ENCODE results near the gene TENM4. TPM values are rescaled to one million over a fixed set of nuclear protein-coding genes. Genes with fewer than 3 reads are reported as not detected.

The TENM4 gene
- total RNA-seq, 1 experiment from 2014 or later = 25.0 TPM

DNA sequence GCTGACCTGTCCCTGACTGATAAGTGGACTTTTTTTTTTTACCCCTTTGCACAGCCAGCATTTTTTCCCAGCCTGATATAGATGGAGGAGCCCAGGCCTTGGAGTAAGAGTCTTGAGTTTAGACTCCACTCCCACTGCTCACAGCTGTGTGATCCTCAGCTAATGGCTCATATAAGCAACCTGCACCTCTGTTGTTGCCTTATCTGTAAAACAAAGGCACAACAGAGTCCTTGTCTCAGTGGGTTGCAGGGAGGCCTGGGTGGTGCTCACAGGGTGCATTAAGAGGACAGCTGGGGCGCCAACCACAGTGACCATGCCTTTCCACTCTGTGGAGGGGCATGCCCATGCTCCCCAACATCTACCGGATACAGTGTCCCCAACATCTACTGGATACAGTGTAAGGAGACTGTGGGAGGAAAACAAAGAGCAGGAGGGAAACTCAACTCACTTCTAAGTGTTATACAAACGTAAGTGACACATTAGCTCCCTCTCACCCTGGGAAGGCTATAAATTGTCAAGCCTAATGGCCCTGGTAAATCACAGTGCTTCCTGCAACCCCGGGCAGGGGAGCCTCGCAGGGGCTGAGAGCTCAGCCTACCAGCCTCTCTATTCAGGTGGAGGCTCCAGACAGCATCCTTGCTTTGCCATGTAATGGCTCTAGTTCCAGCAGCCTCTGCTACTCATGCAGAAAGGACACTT is 109.5 kb downstream of the TENM4 start:
- Mint-ChIP-seq H3K27me3 (ENCODE audit: low read depth) (no peaks in the 10 kb centered on the region), H3K36me3 (no peaks in the 10 kb centered on the region), H3K4me1 (peaks cover 39% of the 10 kb centered on the region), H3K9me3 (no peaks in the 10 kb centered on the region), H3K27ac (0 out of 2 replicates have a peak overlapping the region, but pooled peaks have one; percentile 44), H3K4me3 (no peak overlapping the region)
- ChIA-PET CTCF (interaction anchor here (0.8 kb wide), 1 partner anchor 69 kb away, joined by 3 read pairs; no protein-coding TSS in a partner anchor), POLR2A (no interaction called here)
- DNase-seq (ENCODE audit: low spot score) (no peak), ATAC-seq (peak; percentile 53)
- TF ChIP-seq FOXJ3 (CRISPR knock-in tag; IDR thresholded peaks at IDR 0.05; ENCODE audit: borderline replicate concordance) = no peak
- TF ChIP-seq, protein P1, sequence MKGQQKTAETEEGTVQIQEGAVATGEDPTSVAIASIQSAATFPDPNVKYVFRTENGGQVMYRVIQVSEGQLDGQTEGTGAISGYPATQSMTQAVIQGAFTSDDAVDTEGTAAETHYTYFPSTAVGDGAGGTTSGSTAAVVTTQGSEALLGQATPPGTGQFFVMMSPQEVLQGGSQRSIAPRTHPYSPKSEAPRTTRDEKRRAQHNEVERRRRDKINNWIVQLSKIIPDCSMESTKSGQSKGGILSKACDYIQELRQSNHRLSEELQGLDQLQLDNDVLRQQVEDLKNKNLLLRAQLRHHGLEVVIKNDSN (CRISPR knock-in tag; IDR thresholded peaks at IDR 0.05) = no peak
- TF ChIP-seq, protein P2, sequence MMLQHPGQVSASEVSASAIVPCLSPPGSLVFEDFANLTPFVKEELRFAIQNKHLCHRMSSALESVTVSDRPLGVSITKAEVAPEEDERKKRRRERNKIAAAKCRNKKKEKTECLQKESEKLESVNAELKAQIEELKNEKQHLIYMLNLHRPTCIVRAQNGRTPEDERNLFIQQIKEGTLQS (CRISPR knock-in tag; conservative IDR thresholded peaks at IDR 0.05) = no peak
- no peak for TF ChIP-seq CBFB (CRISPR knock-in tag; IDR thresholded peaks at IDR 0.05; ENCODE audit: low read depth)
- no peak for TF ChIP-seq CREB1 (CRISPR knock-in tag; IDR thresholded peaks at IDR 0.05)
- TF ChIP-seq, protein P3, sequence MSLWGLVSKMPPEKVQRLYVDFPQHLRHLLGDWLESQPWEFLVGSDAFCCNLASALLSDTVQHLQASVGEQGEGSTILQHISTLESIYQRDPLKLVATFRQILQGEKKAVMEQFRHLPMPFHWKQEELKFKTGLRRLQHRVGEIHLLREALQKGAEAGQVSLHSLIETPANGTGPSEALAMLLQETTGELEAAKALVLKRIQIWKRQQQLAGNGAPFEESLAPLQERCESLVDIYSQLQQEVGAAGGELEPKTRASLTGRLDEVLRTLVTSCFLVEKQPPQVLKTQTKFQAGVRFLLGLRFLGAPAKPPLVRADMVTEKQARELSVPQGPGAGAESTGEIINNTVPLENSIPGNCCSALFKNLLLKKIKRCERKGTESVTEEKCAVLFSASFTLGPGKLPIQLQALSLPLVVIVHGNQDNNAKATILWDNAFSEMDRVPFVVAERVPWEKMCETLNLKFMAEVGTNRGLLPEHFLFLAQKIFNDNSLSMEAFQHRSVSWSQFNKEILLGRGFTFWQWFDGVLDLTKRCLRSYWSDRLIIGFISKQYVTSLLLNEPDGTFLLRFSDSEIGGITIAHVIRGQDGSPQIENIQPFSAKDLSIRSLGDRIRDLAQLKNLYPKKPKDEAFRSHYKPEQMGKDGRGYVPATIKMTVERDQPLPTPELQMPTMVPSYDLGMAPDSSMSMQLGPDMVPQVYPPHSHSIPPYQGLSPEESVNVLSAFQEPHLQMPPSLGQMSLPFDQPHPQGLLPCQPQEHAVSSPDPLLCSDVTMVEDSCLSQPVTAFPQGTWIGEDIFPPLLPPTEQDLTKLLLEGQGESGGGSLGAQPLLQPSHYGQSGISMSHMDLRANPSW (CRISPR knock-in tag; conservative IDR thresholded peaks at IDR 0.05; ENCODE audit: low read depth) = no peak
- TF ChIP-seq KAT7 (CRISPR knock-in tag; IDR thresholded peaks at IDR 0.05; ENCODE audit: borderline replicate concordance) = no peak
- TF ChIP-seq ELF4 (CRISPR knock-in tag; IDR thresholded peaks at IDR 0.05; ENCODE audit: low read depth) = no peak
- no peak for TF ChIP-seq GABPB1 (CRISPR knock-in tag; IDR thresholded peaks at IDR 0.05)
- no peak for TF ChIP-seq TP53 (CRISPR knock-in tag; IDR thresholded peaks at IDR 0.05)
- no peak for TF ChIP-seq GRHL2 (CRISPR knock-in tag; IDR thresholded peaks at IDR 0.05; ENCODE audit: insufficient replicate concordance, severe bottlenecking)
- TF ChIP-seq GTF2I (CRISPR knock-in tag; conservative IDR thresholded peaks at IDR 0.05) = no peak
- no peak for TF ChIP-seq JAZF1 (CRISPR knock-in tag; IDR thresholded peaks at IDR 0.05)
- TF ChIP-seq, protein P4, sequence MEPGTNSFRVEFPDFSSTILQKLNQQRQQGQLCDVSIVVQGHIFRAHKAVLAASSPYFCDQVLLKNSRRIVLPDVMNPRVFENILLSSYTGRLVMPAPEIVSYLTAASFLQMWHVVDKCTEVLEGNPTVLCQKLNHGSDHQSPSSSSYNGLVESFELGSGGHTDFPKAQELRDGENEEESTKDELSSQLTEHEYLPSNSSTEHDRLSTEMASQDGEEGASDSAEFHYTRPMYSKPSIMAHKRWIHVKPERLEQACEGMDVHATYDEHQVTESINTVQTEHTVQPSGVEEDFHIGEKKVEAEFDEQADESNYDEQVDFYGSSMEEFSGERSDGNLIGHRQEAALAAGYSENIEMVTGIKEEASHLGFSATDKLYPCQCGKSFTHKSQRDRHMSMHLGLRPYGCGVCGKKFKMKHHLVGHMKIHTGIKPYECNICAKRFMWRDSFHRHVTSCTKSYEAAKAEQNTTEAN (CRISPR knock-in tag; IDR thresholded peaks at IDR 0.05) = no peak
- TF ChIP-seq, protein P5, sequence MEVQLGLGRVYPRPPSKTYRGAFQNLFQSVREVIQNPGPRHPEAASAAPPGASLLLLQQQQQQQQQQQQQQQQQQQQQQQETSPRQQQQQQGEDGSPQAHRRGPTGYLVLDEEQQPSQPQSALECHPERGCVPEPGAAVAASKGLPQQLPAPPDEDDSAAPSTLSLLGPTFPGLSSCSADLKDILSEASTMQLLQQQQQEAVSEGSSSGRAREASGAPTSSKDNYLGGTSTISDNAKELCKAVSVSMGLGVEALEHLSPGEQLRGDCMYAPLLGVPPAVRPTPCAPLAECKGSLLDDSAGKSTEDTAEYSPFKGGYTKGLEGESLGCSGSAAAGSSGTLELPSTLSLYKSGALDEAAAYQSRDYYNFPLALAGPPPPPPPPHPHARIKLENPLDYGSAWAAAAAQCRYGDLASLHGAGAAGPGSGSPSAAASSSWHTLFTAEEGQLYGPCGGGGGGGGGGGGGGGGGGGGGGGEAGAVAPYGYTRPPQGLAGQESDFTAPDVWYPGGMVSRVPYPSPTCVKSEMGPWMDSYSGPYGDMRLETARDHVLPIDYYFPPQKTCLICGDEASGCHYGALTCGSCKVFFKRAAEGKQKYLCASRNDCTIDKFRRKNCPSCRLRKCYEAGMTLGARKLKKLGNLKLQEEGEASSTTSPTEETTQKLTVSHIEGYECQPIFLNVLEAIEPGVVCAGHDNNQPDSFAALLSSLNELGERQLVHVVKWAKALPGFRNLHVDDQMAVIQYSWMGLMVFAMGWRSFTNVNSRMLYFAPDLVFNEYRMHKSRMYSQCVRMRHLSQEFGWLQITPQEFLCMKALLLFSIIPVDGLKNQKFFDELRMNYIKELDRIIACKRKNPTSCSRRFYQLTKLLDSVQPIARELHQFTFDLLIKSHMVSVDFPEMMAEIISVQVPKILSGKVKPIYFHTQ (CRISPR knock-in tag; IDR thresholded peaks at IDR 0.05) = no peak
- no peak for TF ChIP-seq NR3C1 (CRISPR knock-in tag; conservative IDR thresholded peaks at IDR 0.05; ENCODE audit: low read depth)
- TF ChIP-seq TCF7 (CRISPR knock-in tag; IDR thresholded peaks at IDR 0.05; ENCODE audit: low read depth) = no peak
- TF ChIP-seq, protein P6, sequence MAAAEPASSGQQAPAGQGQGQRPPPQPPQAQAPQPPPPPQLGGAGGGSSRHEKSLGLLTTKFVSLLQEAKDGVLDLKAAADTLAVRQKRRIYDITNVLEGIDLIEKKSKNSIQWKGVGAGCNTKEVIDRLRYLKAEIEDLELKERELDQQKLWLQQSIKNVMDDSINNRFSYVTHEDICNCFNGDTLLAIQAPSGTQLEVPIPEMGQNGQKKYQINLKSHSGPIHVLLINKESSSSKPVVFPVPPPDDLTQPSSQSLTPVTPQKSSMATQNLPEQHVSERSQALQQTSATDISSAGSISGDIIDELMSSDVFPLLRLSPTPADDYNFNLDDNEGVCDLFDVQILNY (CRISPR knock-in tag; IDR thresholded peaks at IDR 0.05) = no peak

Data from WTC11 (cell line).